Stimulated activated CD8-positive, alpha-beta memory T cell treated with anti-CD3 and anti-CD28 coated beads, Interleukin-15, amount 100 ng/mL, for 4 hours (primary cell): Measurements from ENCODE around the gene PILRA.
"Not testable (repeated sequence)": the region's sequence is repeated elsewhere in the genome, so short reads cannot be mapped to it uniquely, and the experiment has no call there.

Experiments used
- DNase-seq, 2 donors: peaks; one replicate each; pipeline ENCODE4 v3.0.0-alpha.2; 2020; ENCODE audit warnings: low read depth in 2 of 2

PILRA gene

GRCh38 chr7:100433592-100434296, 60.5 kb downstream of the PILRA start:
- no peak for DNase-seq

DNA sequence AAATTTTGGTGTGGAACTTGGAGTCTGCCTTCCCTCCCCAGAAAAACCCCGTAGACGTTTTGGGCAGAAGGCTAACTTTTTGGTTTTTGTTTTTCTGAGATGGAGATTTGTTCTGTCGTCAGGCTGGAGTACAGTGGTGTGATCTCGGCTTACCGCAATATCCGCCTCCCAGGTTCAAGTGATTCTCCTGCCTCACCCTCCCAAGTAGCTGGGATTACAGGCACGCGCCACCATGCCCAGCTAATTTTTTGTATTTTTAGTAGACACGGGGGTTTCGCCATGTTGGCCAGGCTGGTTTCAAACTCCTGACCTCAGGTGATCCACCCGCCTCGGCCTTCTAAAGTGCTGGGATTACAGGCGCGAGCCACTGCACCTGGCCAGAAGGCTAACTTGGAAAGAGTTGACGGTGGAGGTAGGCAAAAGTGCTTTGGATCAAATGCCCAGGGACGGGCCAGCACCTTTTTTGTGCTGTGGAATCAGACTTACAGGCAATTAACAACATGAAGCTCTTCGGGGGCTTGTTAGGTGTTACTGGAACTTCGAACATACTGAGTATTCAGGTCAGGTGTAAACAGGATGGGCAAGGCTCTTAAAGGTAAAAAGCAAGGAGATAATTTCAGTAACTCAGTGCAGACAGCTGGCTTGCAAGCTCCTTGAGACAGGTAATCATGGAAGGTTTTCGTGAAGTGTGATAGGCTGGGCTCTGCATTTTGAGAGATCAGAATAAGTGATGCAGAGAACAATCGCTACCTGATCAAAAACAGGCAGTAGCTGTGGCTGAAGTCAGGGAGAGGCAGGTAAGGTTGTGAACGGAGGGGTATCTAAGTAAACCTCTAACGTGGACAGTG, 61.2 kb downstream of the PILRA start:
- DNase-seq = no peak

- no peak for DNase-seq
These were observed 62.4 kb downstream of the PILRA start for GRCh38 chr7:100435401-100436304.

- DNase-seq = no peak
These were observed 64.1 kb downstream of the PILRA start for GRCh38 chr7:100437150-100438100.

- DNase-seq = no peak
These were observed 64.9 kb downstream of the PILRA start for GRCh38 chr7:100438172-100438571.

GRCh38 chr7:100438731-100439130, 65.4 kb downstream of the PILRA start:
- not testable (repeated sequence) for DNase-seq

GRCh38 chr7:100439244-100439643, 66.0 kb downstream of the PILRA start:
- DNase-seq = not testable (repeated sequence)

GRCh38 chr7:100441641-100442535, 68.6 kb downstream of the PILRA start:
- DNase-seq = no peak

GRCh38 chr7:100443096-100443840, 70.0 kb downstream of the PILRA start:
- DNase-seq = no peak

- DNase-seq = no peak
These were observed 71.3 kb downstream of the PILRA start for GRCh38 chr7:100444311-100445278.

DNA sequence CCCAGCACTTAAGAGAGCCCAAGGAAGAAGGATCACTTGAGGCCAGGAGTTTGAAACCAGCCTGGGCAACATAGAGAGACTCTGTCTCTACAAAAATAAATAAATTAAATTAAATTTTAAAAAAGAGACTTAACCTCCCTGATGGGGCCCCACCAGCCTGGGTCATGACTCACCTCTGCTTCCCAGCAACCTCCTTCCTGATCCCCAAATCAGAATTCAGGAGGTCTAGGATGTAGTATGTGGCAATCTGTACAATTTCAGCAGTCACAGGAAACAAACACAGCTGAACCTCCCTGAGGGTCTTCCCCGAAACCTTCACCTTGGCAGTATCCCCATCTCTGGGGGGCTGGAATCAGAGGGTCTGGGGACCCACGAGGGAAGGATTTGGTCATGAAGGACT, 72.8 kb downstream of the PILRA start:
- no peak for DNase-seq

DNA sequence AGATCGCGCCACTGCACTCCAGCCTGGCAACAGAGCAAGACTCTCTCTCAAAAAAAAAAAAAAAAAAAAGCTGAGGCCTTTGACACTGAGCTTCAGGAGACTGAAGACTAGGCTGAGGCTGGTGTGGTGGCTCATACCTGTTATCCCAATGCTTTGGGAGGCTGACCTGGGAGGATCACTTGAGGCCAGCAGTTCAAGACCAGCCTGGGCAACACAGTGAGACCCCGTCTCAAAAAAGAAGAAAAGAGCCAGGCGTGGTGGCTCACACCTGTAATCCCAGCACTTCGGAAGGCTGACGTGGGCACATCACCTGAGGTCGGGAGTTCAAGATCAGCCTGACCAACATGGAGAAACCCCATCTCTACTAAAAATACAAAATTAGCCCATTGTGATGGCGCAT, 74.1 kb downstream of the PILRA start:
- not testable (repeated sequence) for DNase-seq

GRCh38 chr7:100449190-100449795, 76.0 kb downstream of the PILRA start:
- no peak for DNase-seq
